Mucosa of descending colon (tissue), 3 donors: ENCODE measurements around the gene WHRN. TPM values are rescaled to one million over a fixed set of nuclear protein-coding genes. Genes with fewer than 3 reads are reported as not detected.

ENCODE experiments used
- ATAC-seq: fragments of 200-7000 bp; cut with Tn5 transposase; one replicate; pipeline ENCODE4 v1.9.1; 2020; ENCODE audit warnings: mild to moderate bottlenecking, moderate library complexity
- DNase-seq, 3 donors: peaks; one replicate each; pipeline ENCODE4 v3.0.0-alpha.2; 2020
- H3K36me3 ChIP-seq: fragments of 200-600 bp; one replicate; pipeline ENCODE4 v1.8.0; 2021; ENCODE audit warnings: low read depth, mild to moderate bottlenecking
- H3K4me1 ChIP-seq: fragments of 200-600 bp; one replicate; pipeline ENCODE4 v1.8.0; 2021; ENCODE audit warnings: low read depth, mild to moderate bottlenecking
- H3K4me3 ChIP-seq: fragments of 200-600 bp; one replicate; pipeline ENCODE4 v1.8.0; 2021; ENCODE audit warnings: mild to moderate bottlenecking
- H3K9me3 ChIP-seq: fragments of 200-600 bp; one replicate; pipeline ENCODE4 v1.8.0; 2021; ENCODE audit warnings: mild to moderate bottlenecking
- intact Hi-C, 2 donors: fragments of 100-400 bp; cut with DNase I in 1 of 2; cut with micrococcal nuclease in 1 of 2; formaldehyde crosslinking; loops; one replicate each; pipeline versions ENCODE4 v1.11.0 to v1.11.1; 2022; cut with DNase I, micrococcal nuclease
- total RNA-seq, 3 donors: library from RNA; stranded (reverse); fragmentation: NEBNext Ultra II Directional in 2 of 3; extraction: Animal tissue kit (Norgen Biotek cat#: 25700) in 2 of 3; gene quantifications; one replicate each; pipeline versions ENCODE4 v1.2.1 to v1.2.4, GENCODE V29; 2021 to 2023
- TF ChIP-seq, protein P1 (sequence below): fragments of 200-600 bp; IDR thresholded peaks from one replicate; pipeline ENCODE4 v1.8.0; 2022; ENCODE audit warnings: antibody characterized with exemption, mild to moderate bottlenecking
- donor health status: DM: no; HTN: no; CAD: no; lungs with moderate emphysema.
- donor health status: DM: no; HTN: no; CAD: no.
- donor health status: DM: no; HTN: yes; CAD: no.

Gene WHRN
- total RNA-seq, 3 donors from 2014 or later: 2.8 to 19.1 (median 4.7) TPM

DNA sequence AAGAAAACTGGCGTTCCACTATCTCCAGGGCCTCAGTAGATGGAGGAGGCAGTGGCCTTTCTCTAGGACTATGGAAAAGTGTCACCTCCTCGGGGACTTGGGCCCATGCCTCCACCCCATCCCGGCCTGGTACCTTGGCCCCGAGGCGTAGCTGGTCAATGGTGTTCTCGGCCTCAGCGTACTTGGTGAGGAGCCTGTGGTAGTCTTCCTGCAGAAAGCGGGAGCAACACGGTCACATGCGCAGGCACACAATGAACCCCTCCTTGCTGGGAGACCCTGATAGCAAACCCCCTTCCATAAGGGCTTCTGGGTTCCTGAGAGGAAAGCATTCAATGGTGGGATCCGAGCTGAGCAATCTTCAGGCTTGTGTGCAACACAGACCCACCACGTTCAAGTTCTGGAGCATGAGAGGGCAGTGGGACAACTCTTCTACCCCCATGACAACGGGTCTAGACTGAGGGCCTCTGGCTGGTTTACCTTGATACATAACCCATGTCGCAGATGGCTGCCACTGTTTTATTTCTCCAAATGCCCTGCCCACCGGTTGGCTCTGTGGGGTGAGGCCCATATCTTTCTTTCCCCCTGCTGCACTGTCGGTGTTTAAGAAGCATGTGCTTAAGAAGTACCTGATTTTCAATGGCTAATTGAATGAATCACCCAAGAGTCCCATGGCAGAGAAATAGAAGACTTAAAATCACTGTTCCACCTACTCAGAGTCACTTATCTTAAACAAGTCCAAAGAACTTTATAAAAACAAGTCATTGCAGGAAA lies 131.1 kb downstream of the WHRN start:
- Histone ChIP-seq H3K4me3 (no peak overlapping the region), H3K4me1 (peaks cover 9% of the 10 kb centered on the region), H3K9me3 (no peaks in the 10 kb centered on the region), H3K36me3 (peaks cover 3% of the 10 kb centered on the region)
- intact Hi-C loops: no loop called here
- TF ChIP-seq, protein P1, sequence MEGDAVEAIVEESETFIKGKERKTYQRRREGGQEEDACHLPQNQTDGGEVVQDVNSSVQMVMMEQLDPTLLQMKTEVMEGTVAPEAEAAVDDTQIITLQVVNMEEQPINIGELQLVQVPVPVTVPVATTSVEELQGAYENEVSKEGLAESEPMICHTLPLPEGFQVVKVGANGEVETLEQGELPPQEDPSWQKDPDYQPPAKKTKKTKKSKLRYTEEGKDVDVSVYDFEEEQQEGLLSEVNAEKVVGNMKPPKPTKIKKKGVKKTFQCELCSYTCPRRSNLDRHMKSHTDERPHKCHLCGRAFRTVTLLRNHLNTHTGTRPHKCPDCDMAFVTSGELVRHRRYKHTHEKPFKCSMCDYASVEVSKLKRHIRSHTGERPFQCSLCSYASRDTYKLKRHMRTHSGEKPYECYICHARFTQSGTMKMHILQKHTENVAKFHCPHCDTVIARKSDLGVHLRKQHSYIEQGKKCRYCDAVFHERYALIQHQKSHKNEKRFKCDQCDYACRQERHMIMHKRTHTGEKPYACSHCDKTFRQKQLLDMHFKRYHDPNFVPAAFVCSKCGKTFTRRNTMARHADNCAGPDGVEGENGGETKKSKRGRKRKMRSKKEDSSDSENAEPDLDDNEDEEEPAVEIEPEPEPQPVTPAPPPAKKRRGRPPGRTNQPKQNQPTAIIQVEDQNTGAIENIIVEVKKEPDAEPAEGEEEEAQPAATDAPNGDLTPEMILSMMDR: no peak
- ATAC-seq (no peak), DNase-seq (peak in 1 of 3 donors; percentile 53)

DNA sequence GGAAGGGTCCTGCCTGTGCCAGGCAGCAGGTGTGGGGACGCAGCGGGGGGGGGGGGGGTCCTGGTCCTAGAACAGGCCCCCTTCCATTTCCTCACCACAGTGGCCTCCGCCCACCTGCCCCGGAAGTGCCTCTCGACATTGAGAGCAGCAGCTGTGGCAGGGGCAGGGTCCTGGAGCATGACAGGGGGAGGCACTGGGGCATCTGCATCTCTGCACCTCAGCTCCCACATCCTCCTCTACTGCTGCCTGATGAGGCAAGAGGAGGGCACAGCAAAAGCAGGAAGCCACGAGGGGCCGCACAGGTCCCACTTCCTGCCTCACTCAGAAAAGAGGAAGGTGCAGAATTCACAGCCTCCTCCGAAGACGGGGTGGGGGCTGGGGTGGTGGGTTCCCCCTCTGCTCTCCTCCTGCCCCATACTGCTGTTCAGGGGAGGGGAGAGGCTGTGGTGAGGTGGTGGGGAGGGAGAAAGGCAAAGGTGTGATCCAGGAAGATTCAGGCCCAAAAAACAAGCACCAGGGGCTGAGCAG lies 132.3 kb downstream of the WHRN start:
- TF ChIP-seq, protein P1: no peak
- peaks cover 12% of the 10 kb centered on the region for H3K4me1 ChIP-seq
- DNase-seq: peak; percentile 75 to 94 (median 77)

DNA sequence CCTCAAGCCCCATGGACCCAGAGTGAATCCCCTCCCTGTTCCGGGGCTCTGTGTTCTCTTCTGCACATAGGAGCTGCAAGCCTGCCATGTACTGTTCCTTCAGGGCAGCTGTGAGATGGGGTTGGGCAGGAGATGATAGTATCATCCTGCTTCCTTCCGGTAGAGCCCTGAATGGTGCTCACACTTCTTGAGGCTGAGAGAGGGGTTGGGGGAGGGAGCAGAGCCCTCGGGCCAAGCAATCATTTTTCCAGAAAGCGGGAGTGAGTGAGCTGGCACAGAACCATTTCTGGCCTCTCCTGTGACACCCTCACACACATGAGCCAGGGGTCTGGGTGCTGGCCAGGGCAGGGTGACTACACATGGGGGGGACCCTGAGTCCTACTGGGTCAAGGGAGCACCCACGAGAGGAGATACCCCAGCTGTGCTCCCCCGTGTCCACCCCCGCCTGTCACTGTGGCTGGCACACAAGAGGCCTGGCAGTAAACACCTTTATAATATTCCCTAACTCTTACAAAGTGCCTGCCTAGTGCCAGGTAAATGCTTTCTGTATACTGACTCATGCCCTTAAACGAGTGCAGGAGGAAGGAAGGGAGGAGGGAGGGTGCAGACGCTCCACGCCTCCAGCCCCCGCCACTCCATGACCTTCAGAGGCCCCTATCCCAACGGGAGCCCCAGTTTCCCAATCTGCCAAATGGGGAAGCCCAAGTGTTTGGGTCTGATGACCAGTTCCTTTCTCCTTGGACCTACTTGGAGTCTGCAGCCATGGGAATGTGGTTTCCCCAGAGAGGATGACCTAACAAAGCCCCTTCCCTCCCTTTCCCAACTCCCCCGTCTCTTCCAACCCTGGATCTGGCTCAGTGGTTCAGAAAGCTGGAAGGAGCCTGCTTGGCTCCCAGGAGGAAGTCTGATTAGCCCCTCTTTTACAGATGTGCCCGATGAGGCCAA lies 133.0 kb downstream of the WHRN start:
- ATAC-seq: peak; percentile 58
- no peaks in the 10 kb centered on the region for H3K9me3 ChIP-seq
- peaks cover 8% of the 10 kb centered on the region for H3K36me3 ChIP-seq
- peaks cover 14% of the 10 kb centered on the region for H3K4me1 ChIP-seq
- intact Hi-C loops: no loop called here
- TF ChIP-seq, protein P1: no peak
- H3K4me3 ChIP-seq: no peak overlapping the region
- peak in 1 of 3 donors; percentile 64 for DNase-seq

More for the DNA sequence above, 132.3 kb downstream of the WHRN start:
- intact Hi-C loops: no loop called here
- ATAC-seq: peak; percentile 87
- H3K4me3 ChIP-seq: no peak overlapping the region
- no peaks in the 10 kb centered on the region for H3K9me3 ChIP-seq
- peaks cover 3% of the 10 kb centered on the region for H3K36me3 ChIP-seq

DNA sequence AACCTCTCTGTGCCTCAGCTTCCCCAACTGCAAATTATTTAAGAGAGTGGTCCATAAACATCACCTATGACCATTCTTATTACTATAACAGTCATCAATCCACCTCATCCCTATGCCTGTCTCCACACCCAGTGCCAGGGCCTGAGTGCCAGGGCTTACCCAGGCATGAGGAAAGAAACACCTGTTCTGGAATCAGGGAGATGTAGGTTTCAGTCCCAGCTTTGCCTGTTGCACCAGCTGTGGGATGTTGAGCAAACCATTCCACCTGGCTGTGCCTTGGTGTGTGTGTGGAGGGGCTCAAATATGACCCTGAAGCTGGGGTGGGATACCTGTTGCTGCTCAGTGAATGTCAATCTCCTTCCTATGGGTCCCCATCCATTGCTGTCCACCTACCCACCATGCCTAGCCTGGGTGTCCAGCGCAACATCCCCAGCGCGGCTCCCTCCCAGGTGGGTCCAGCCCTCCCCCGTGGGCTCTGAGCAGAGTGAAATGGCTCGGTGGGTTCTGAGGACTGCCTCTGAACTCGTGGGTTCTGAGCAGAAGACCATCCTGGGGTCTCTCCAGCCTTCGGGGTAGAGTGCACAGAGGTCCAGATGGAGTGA lies 133.8 kb downstream of the WHRN start:
- DNase-seq: peak in 1 of 3 donors; percentile 53
- TF ChIP-seq, protein P1: no peak
- intact Hi-C loops: no loop called here
- H3K36me3 ChIP-seq: peaks cover 8% of the 10 kb centered on the region
- ATAC-seq: no peak
- H3K9me3 ChIP-seq: no peaks in the 10 kb centered on the region
- no peak overlapping the region for H3K4me3 ChIP-seq
- peaks cover 22% of the 10 kb centered on the region for H3K4me1 ChIP-seq

DNA sequence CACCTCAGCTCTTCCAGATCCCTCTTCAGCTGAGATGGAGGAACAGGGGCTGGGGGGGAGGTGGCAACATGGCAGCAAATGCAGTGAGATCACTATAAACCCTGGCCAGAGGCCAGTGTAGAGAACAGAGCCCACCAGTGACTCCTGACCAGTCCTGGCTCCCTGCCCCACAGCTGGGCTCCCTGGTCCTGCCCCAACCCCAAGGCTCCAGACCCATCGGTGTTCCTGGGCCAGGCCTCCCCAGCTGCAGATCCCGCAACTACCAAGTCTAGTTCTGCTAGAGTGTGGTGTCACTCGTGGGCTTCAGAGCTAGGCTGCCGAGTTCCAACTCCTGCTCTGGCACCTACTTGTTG lies 134.3 kb downstream of the WHRN start:
- intact Hi-C loops: no loop called here
- DNase-seq: peak in 1 of 3 donors; percentile 53
- Histone ChIP-seq H3K9me3 (no peaks in the 10 kb centered on the region), H3K4me1 (peaks cover 27% of the 10 kb centered on the region), H3K36me3 (peaks cover 8% of the 10 kb centered on the region), H3K4me3 (no peak overlapping the region)
- ATAC-seq: no peak
- TF ChIP-seq, protein P1: no peak
